ENCODE data around the gene BAX. TPM values are rescaled to one million over a fixed set of nuclear protein-coding genes. Genes with fewer than 3 reads are reported as not detected.

BAX gene
- total and polyA plus RNA-seq, 9 of the 15 experiments (the other 6 are each of a cell fraction or from before 2014, with no cell fraction given): 3.2 to 95.4 (median 44.5) TPM

DNA sequence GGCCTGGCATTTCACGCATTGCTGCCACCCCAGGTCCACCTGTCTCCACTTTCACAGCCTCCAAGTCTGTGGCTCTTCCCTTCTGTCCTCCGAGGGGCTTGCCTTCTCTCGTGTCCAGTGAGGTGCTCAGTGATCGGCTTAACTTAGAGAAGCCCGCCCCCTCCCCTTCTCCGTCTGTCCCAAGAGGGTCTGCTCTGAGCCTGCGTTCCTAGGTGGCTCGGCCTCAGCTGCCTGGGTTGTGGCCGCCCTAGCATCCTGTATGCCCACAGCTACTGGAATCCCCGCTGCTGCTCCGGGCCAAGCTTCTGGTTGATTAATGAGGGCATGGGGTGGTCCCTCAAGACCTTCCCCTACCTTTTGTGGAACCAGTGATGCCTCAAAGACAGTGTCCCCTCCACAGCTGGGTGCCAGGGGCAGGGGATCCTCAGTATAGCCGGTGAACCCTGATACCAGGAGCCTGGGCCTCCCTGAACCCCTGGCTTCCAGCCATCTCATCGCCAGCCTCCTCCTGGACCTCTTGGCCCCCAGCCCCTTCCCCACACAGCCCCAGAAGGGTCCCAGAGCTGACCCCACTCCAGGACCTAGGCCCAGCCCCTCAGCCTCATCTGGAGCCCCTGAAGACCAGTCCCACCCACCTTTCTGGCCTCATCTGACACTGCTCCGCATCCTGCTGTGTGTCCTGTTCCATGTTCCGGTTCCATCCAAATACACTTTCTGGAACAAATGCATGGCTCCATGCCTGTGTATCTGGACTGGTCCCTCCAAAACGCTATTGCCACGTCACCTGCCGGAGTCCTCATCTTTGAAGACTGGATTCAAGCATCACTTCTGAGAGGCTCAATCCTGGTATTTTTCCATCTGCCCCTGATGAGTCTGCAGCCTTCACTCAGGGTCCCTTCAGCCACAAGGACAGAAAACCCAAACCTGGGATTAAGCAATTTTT, 31.9 kb upstream of the BAX start:
- POLR2A ChIA-PET: interaction anchor here (1.0 to 3.5 kb wide), 3 partner anchors 10 to 48 kb away, joined by 3 to 19 read pairs (median 4); partner anchors contain the start of gene DHDH
- TF ChIP-seq NELFE (IDR thresholded peaks at IDR 0.05; ENCODE audit: insufficient read depth, insufficient read length) (no peak), CHD4 (IDR thresholded peaks at IDR 0.05; ENCODE audit: insufficient read depth, insufficient replicate concordance, low read depth, low read length, poor library complexity, severe bottlenecking) (no peak), SUPT5H (IDR thresholded peaks at IDR 0.05) (peak; percentile 16; the same call in 1 of the 2 replicates), CBX1 (IDR thresholded peaks at IDR 0.05; ENCODE audit: low read depth) (no peak), RBFOX2 (IDR thresholded peaks at IDR 0.05; ENCODE audit: low read depth, low read length) (peak; percentile 46), KHSRP (IDR thresholded peaks at IDR 0.05) (no peak), SOX6 (IDR thresholded peaks at IDR 0.05) (no peak), MITF (IDR thresholded peaks at IDR 0.05) (no peak), PHTF2 (CRISPR knock-in tag; IDR thresholded peaks at IDR 0.05) (no peak), DACH1 (IDR thresholded peaks at IDR 0.05; ENCODE audit: partially characterized antibody) (no peak), MTA2 (IDR thresholded peaks at IDR 0.05; ENCODE audit: low read depth) (no peak), NFIC (IDR thresholded peaks at IDR 0.05) (no peak), PCBP1 (IDR thresholded peaks at IDR 0.05; ENCODE audit: low read depth, low read length, poor library complexity, severe bottlenecking) (no peak), RNF2 (IDR thresholded peaks at IDR 0.05) (no peak), FOXA1 (IDR thresholded peaks at IDR 0.05; ENCODE audit: borderline replicate concordance) (no peak), ZNF316 (IDR thresholded peaks at IDR 0.05) (no peak), POLR2G (IDR thresholded peaks at IDR 0.05; ENCODE audit: low read depth, low read length) (0 out of 2 replicates have a peak, but pooled peaks have one; percentile 36), ZNF584 (CRISPR knock-in tag; IDR thresholded peaks at IDR 0.05; ENCODE audit: low read depth) (no peak), ZNF695 (CRISPR knock-in tag; IDR thresholded peaks at IDR 0.05) (no peak)
- TF ChIP-seq, protein P1, sequence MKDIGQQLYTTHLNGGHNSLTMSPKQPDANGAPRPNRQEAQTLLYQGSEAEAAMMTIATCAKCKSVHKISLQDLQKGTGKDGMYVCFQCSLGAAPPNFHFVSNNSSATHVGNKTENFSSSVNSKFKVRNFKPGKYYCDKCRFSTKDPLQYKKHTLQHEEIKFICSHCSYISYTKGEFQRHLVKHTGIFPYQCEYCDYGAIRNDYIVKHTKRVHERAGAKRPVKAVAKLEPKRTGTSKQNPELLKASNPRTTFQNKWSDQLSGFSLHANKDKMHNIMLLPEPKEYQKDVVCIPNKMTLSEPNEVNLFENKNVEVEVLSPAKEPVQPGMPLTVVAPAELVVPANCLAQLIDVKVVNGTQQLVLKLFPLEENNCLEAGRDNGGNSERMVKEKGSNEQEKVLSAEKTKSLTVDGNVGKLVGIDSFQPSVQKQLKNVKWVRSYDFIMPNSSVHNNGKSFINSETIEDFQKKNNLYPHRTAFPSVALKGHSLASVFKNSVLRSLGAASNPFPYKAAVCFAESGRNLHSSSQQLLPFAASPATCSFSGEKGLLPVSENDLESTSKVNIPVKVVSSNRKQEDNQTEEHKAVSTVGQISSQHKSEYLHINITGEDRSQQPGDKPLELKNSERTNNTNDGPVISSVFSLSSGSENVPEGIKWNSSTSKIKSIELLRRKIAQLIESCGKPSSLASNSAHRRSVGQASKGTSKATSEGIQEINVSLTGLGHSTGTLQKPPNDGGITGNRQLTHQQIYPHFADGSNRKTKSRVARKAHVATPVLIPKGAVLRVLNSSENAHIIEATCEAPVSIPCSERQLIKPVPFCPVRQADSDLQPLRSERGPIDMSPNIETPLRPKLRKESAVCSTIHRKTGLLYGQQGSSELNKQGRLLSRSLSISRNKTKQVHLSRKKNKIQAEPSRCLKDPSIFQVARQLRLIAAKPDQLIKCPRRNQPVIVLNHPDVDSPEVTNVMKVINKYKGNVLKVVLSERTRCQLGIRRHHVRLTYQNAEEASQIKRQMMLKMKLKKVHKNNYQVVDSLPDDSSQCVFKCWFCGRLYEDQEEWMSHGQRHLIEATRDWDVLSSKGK (CRISPR knock-in tag; IDR thresholded peaks at IDR 0.05): no peak

More for the DNA sequence above, 31.9 kb upstream of the BAX start:
- DNase-seq (ENCODE audit: extremely low read depth in 1 of 4, low spot score in 3 of 4) (no peak), FAIRE-seq (no peak), ATAC-seq (no peak)
- Histone ChIP-seq H4K20me1 (replicated peaks; ENCODE audit: control insufficient read depth, insufficient read depth, low read length) (no peaks in the 10 kb centered on the region), H3K27me3 (ENCODE audit: control insufficient read depth in 2 of 2, insufficient read depth in 2 of 2, low read length in 2 of 2) (no peaks in the 10 kb centered on the region), H3K36me3 (ENCODE audit: control insufficient read depth, insufficient read depth, low read length) (peaks cover 55% of the 10 kb centered on the region; the same call in 2 of the 3 replicates), H3K79me2 (ENCODE audit: control insufficient read depth, insufficient read depth, low read length) (no peaks in the 10 kb centered on the region), H3K9me3 (replicated peaks; ENCODE audit: control insufficient read depth, insufficient read depth, low read depth, low read length) (no peaks in the 10 kb centered on the region), H2AFZ (ENCODE audit: low read depth, low read length) (no peak overlapping the region), H3K9me1 (ENCODE audit: control insufficient read depth, insufficient read depth, low read length) (no peaks in the 10 kb centered on the region), H3K4me2 (ENCODE audit: insufficient read depth, low read length) (no peak overlapping the region), H3K27ac (ENCODE audit: extremely low read depth, low read depth, low read length) (no peak overlapping the region), H3K9ac (ENCODE audit: insufficient read depth in 1 of 2, low read depth in 2 of 2, low read length in 2 of 2) (no peak overlapping the region), H3K4me1 (replicated peaks in 1 of 2; ENCODE audit: control insufficient read depth in 2 of 2, insufficient read depth in 2 of 2, low read length in 2 of 2) (peaks cover 10 to 16% of the 10 kb centered on the region in 2 experiments; a peak in 4 of 5 replicates), H3K4me3 (no peak overlapping the region)
- intact Hi-C loops (cut with micrococcal nuclease): no loop called here
- in situ Hi-C loops (cut with MboI): no loop called here
- CTCF ChIA-PET (ENCODE audit: low intra/inter-chr PET ratio): no interaction called here
- WGBS (ENCODE audit: insufficient coverage, low coverage, missing lambda C conversion rate): 88% methylated on average over 18 of the region's 18 CpGs
- TSS peak; percentile 83 for BruUV-seq (replicated peaks)
